GM10266 (cell line): ENCODE data around the gene STRN3.
"Not testable (repeated sequence)": the region's sequence is repeated elsewhere in the genome, so short reads cannot be mapped to it uniquely, and the experiment has no call there.

Experiments
- DNase-seq: peaks from one replicate; pipeline ENCODE4 v3.0.0; 2012; ENCODE audit errors: extremely low spot score
- TF ChIP-seq, protein P1 (sequence below): IDR thresholded peaks from 2 replicates; pipeline ENCODE4 v1.5.1; 2012; ENCODE audit warnings: mild to moderate bottlenecking, low read depth; ENCODE audit not compliant: control insufficient read depth, insufficient read depth; ENCODE audit errors: missing control alignments

STRN3 gene

DNA sequence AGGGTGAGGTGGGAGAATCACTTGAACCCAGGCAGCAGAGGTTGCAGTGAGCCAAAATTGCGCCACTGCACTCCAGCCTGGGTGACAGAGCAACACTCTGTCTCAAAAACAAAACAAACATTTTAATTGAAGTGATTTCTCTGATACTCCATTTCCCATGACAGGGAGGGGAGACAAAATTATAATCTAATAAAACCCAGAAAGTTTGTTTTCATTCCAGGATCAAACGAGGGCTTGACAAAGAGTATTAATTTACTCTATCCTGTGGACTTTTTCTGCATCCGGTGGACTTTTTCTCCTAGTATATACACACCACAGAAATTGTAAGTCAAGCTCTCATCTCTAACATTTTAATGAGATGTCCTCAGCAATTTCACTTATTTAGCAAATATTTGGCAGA lies 15.2 kb downstream of the STRN3 start:
- TF ChIP-seq, protein P1, sequence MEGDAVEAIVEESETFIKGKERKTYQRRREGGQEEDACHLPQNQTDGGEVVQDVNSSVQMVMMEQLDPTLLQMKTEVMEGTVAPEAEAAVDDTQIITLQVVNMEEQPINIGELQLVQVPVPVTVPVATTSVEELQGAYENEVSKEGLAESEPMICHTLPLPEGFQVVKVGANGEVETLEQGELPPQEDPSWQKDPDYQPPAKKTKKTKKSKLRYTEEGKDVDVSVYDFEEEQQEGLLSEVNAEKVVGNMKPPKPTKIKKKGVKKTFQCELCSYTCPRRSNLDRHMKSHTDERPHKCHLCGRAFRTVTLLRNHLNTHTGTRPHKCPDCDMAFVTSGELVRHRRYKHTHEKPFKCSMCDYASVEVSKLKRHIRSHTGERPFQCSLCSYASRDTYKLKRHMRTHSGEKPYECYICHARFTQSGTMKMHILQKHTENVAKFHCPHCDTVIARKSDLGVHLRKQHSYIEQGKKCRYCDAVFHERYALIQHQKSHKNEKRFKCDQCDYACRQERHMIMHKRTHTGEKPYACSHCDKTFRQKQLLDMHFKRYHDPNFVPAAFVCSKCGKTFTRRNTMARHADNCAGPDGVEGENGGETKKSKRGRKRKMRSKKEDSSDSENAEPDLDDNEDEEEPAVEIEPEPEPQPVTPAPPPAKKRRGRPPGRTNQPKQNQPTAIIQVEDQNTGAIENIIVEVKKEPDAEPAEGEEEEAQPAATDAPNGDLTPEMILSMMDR = no peak
- no peak for DNase-seq

DNA sequence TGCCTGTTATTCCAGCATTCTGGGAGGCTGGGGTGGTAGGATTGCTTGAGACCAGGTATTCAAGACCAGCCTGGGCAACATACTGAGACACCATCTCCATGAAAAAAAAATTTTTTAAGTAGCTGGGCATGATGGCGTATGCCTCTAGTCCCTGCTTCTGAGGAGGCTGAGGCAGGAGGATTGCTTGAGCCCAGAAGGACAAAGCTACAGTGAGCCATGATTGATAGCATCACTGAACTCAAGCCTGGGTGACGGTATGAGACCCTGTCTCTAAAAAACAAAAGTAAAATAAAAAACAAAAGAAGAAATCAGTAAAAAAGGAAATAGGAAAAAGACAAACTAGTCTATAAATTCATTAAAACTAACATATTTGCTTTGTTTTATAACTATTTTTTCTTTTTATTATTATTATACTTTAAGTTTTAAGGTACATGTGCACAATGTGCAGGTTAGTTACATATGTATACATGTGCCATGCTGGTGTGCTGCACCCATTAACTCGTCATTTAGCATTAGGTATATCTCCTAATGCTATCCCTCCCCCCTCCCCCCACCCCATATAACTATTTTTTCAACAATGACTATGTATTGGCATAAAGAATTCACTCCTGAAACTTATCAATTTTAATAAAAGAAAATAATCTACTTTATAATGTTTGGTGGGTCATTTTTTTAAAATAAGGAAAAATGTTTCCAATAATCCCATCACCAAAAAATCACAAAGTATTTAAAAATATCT lies 16.2 kb downstream of the STRN3 start:
- no peak for DNase-seq
- TF ChIP-seq, protein P1 = no peak

DNA sequence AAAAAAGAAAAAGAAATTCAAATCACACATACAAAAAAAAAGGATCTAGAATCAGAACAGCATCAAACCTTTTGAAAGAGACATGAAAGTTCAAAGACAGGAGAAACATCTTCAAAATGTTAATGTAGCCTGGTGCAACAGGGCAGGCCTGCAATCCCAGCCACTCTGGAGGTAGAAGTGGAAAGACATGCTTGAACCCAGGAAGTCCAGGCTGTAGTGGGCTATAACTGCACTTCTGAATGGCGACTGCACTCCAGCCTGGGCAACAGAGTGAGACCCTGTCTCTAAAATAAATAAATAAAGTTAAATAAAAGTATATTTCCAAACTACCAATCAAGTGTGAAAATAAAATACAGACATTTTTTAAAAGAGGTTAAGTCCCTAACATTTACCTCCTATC lies 19.5 kb downstream of the STRN3 start:
- TF ChIP-seq, protein P1 = no peak
- DNase-seq = no peak

DNA sequence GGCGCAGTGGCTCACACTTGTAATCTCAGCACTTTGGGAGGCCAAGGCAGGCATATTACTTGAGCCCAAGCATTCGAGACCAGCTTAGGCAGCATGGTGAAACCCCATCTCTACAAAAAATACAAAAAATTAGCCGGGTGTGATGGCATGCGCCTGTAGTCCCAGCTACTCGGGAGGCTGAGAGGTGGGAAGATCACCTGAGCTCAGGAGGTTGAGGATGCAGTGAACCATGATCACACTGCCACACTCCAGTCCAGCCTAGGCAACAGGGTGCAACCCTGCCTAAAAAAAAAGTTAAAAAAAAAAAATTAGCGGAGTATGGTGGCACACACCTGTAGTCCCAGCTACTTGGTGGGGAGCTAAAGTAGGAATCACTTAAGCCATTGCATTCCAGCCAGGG lies 22.2 kb downstream of the STRN3 start:
- DNase-seq = not testable (repeated sequence)

DNA sequence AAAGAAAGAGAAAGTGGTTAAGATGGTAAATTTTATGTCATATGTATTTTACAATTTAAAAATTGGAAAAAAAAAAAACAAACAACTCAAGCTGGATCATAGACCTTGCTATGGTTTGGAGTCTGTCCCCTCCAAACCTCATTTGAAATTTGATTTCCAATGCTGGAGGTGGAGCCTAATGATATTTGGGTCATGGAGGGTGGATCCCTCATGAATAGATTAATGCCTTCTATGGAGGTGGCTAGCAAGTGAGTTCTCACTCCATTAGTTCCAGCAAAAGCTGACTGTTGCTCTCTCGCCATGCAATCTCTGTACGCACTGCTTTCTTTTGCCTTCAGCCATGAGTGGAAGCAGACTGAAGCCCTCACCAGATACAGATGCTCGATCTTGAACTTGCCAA lies 22.9 kb downstream of the STRN3 start:
- no peak for DNase-seq
- TF ChIP-seq, protein P1 = no peak

DNA sequence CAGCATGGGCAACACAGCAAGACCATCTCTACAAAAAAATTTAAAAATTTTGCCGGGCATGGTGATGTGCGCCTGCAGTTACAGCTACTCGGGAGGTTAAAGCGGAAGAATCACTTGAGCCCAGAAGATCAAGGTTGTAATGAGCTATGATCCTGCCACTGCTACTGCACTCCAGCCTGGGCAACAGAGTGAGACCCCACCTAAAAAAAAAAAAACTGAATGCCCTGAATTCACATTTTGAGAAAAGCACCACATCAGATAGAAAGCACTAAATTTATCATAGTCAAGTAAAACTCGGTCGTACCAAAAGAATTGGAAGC lies 24.9 kb downstream of the STRN3 start:
- TF ChIP-seq, protein P1 = no peak
- no peak for DNase-seq

DNA sequence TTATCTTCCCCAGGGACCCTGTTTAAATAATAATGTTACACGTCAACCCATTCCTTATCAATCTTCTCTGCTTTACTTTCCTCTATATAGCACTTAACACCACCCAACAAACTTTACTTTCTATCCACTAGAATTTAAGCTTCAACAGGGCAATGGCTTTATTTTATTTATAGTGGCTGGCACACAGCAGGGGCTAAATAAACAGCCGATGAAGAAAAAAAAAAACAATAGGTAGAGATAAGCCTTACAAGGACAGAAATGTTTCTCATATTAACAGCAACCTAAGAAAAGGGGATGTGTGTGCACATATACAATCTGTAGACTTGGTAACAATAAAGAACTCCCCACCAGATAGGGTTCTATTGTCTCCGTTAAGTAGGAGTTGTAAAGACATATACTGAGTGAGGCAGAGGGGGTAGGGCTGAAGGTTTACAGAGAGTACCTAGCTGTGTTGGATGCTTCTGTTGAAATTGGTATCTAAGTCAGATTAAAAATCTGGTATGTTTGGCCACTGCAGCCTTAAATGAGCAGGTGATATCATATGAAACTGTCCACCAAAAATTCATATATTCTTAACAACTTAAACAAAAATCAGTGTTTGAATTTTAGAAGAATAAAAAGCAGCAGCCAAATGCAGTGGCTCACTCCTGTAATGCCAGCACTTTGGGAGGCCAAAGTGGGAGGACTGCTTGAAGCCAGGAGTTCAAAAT lies 25.4 kb downstream of the STRN3 start:
- DNase-seq = no peak
- TF ChIP-seq, protein P1 = no peak
